Kidney (tissue), 14 donors: Measurements from ENCODE around the gene GNG7. TPM values are rescaled to one million over a fixed set of nuclear protein-coding genes. Genes with fewer than 3 reads are reported as not detected.

Source experiments
- DNase-seq, 5 donors: peaks; one replicate each; pipeline ENCODE4 v3.0.0-alpha.2; 2013 to 2020
- FAIRE-seq: peaks from 2 replicates; lab custom pipeline; 2012; peaks lifted over from hg19 to GRCh38; lab: Jason Lieb, UNC
- H3K27ac ChIP-seq, 2 donors: one replicate each; pipeline ENCODE4 v1.7.0; 2013; ENCODE audit warnings: low read depth in 2 of 2, low read length in 2 of 2, inconsistent platforms in 1 of 2
- H3K27me3 ChIP-seq: one replicate; pipeline ENCODE4 v1.7.1; 2013; ENCODE audit warnings: low read length, inconsistent platforms; ENCODE audit not compliant: control insufficient read depth, insufficient read depth
- H3K36me3 ChIP-seq, 3 donors: one replicate each; pipeline versions ENCODE4 v1.7.0 to v1.7.1; 2013; ENCODE audit warnings: low read length in 3 of 3, control low read depth in 1 of 3, inconsistent platforms in 1 of 3; ENCODE audit not compliant: insufficient read depth in 3 of 3, control insufficient read depth in 2 of 3
- H3K4me1 ChIP-seq, 3 donors: one replicate each; pipeline versions ENCODE4 v1.7.0 to v1.7.1; 2013; ENCODE audit warnings: low read length in 3 of 3, inconsistent platforms in 1 of 3, low read depth in 1 of 3; ENCODE audit not compliant: control insufficient read depth in 2 of 3, insufficient read depth in 2 of 3
- H3K4me3 ChIP-seq, 3 donors: one replicate each; pipeline versions ENCODE4 v1.7.0 to v1.8.1; 2013; ENCODE audit warnings: low read length in 3 of 3, control low read depth in 1 of 3, inconsistent platforms in 1 of 3
- H3K9ac ChIP-seq, 3 donors: one replicate each; pipeline versions ENCODE4 v1.7.0 to v1.7.1; 2013; ENCODE audit warnings: low read length in 3 of 3, control low read depth in 1 of 3, inconsistent platforms in 1 of 3
- H3K9me3 ChIP-seq, 3 donors: one replicate each; pipeline versions ENCODE4 v1.7.0 to v1.7.1; 2013; ENCODE audit warnings: low read length in 3 of 3, control low read depth in 1 of 3, inconsistent platforms in 1 of 3; ENCODE audit not compliant: control insufficient read depth in 2 of 3, insufficient read depth in 1 of 3
- intact Hi-C: fragments of 100-400 bp; cut with DNase I; formaldehyde crosslinking; loops from one replicate; pipeline ENCODE4 v1.11.1; 2022
- polyA plus RNA-seq: library from polyadenylated mRNA; stranded (reverse); fragments of 350-450 nt; fragmentation: Illumina TruSeq; extraction: RNeasy Lipid Tissue Mini Kit (QIAGEN cat#74804); gene quantifications from one replicate; pipeline ENCODE4 v1.2.3, GENCODE V29; 2014; ENCODE audit warnings: low read depth, low replicate concordance; ENCODE audit not compliant: insufficient read depth
- total RNA-seq: library from RNA; stranded (reverse); fragmentation: NEBNext Ultra II Directional; extraction: Animal tissue kit (Norgen Biotek cat#: 25700); gene quantifications from one replicate; pipeline ENCODE4 v1.2.1, GENCODE V29; 2021
- TF ChIP-seq, protein P1 (sequence below): IDR thresholded peaks from 3 replicates; pipeline ENCODE4 v1.5.1; 2012; ENCODE audit warnings: mild to moderate bottlenecking, moderate library complexity, borderline replicate concordance; ENCODE audit not compliant: insufficient read depth; ENCODE audit errors: extremely low read depth
- donor health status: control.
- donor health status: control.
- donor health status: control.
- donor health status: control.
- donor health status: control.
- donor health status: DM: yes; HTN: yes; CAD: no.
- donor health status: Normal renal cell carcinoma (clear cell type).

Gene GNG7
- total and polyA plus RNA-seq, 2 donors from 2014 or later: 9.9 to 13.4 TPM

DNA sequence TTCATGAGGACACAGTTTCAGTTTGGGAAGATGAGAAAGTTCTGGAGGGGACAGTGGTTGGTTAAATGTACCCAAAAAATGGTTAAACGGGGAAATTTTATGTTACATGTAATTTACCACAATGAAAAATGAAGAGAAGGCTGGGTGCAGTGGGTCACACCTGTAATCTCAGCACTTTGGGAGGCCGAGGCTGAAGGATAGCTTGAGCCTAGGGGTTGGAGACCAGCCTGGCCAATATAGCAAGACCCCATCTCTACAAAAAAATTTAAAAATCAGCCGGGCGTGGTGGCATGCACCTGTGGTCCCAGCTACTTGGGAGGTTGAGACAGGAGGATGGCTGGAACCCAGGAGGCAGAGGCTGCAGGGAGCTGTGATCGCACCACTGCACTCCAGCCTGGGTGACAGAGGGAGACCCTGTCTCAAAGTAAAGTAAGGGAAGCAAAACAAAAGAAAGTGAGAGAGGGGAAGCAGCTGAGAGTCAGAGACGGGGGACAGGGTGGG is 17.2 kb downstream of the GNG7 start:
- no peak for FAIRE-seq
- intact Hi-C loops: no loop called here
- DNase-seq: no peak
- Histone ChIP-seq H3K27me3 (no peaks in the 10 kb centered on the region), H3K9ac (no peak overlapping the region), H3K9me3 (no peaks in the 10 kb centered on the region), H3K4me3 (no peak overlapping the region), H3K36me3 (no peaks in the 10 kb centered on the region), H3K27ac (no peak overlapping the region), H3K4me1 (no peaks in the 10 kb centered on the region)
- TF ChIP-seq, protein P1, sequence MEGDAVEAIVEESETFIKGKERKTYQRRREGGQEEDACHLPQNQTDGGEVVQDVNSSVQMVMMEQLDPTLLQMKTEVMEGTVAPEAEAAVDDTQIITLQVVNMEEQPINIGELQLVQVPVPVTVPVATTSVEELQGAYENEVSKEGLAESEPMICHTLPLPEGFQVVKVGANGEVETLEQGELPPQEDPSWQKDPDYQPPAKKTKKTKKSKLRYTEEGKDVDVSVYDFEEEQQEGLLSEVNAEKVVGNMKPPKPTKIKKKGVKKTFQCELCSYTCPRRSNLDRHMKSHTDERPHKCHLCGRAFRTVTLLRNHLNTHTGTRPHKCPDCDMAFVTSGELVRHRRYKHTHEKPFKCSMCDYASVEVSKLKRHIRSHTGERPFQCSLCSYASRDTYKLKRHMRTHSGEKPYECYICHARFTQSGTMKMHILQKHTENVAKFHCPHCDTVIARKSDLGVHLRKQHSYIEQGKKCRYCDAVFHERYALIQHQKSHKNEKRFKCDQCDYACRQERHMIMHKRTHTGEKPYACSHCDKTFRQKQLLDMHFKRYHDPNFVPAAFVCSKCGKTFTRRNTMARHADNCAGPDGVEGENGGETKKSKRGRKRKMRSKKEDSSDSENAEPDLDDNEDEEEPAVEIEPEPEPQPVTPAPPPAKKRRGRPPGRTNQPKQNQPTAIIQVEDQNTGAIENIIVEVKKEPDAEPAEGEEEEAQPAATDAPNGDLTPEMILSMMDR: no peak

DNA sequence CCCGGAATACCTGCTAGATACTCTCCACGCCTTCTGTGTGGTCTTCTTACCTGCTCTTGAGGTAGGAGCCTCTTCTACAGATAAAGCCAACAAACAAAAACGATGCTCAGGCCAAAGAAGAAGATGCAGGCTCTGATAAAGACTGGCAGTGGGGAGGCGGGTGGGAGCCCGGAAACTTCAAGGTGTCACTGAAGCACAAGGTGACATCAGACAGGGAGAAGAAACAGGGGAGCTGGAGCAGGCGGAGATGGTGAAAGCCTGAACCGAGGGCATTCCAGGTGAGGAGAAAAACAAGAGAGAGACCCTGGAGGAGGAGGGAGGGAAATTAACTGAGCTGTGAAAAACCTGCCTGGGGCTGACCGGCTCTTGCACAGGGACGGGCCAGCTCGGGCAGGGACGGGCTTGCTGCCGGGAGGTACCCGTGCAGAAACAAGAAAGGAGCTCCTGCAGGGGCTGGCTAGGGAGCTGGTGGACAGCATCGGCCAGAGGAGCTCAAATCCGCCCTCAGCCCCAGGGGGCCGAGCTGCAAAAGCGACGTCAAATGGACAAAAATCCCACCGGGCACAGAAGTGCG is 19.0 kb downstream of the GNG7 start:
- no peak overlapping the region for H3K4me3 ChIP-seq
- FAIRE-seq: no peak

DNA sequence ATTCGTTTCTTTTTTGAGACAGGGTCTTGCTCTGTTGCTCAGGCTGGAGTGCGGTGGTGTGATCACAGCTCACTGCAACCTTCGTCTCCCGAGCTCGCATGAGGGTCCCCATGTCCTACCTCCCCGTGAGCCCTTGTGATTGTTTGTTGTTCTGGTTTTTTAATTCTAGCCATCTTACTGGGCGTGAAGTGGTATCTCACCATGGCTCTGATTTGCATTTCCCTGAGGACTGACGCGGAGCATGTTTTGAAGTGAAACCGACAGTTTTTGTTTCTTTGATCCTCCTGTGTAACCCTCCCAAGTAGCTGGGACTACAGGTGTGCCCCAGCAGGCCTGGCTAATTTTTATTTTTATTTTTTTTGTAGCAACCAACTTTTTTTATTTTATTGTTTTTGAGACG is 21.7 kb downstream of the GNG7 start:
- Histone ChIP-seq H3K4me1 (no peaks in the 10 kb centered on the region), H3K4me3 (no peak overlapping the region), H3K9ac (no peak overlapping the region), H3K36me3 (no peaks in the 10 kb centered on the region), H3K27ac (no peak overlapping the region), H3K27me3 (no peaks in the 10 kb centered on the region), H3K9me3 (no peaks in the 10 kb centered on the region)
- DNase-seq (no peak), FAIRE-seq (no peak)
- intact Hi-C loops: no loop called here
- TF ChIP-seq, protein P1: no peak

More for the DNA sequence above, 19.0 kb downstream of the GNG7 start:
- intact Hi-C loops: no loop called here
- TF ChIP-seq, protein P1: no peak
- Histone ChIP-seq H3K27ac (no peak overlapping the region), H3K9ac (no peak overlapping the region), H3K36me3 (no peaks in the 10 kb centered on the region), H3K27me3 (no peaks in the 10 kb centered on the region), H3K9me3 (no peaks in the 10 kb centered on the region), H3K4me1 (no peaks in the 10 kb centered on the region)
- DNase-seq: peak in 4 of 5 donors; percentile 44 to 64 (median 60)
